Glomerular visceral epithelial cell (primary cell): ENCODE data around the gene NTM.
A peak's percentile ranks its signal among the peaks of the same experiment; 100 is the strongest.

Source experiments
- DNase-seq: peaks from one replicate; pipeline ENCODE4 v3.0.0-alpha.2; 2016; ENCODE audit errors: extremely low spot score

The NTM gene

DNA sequence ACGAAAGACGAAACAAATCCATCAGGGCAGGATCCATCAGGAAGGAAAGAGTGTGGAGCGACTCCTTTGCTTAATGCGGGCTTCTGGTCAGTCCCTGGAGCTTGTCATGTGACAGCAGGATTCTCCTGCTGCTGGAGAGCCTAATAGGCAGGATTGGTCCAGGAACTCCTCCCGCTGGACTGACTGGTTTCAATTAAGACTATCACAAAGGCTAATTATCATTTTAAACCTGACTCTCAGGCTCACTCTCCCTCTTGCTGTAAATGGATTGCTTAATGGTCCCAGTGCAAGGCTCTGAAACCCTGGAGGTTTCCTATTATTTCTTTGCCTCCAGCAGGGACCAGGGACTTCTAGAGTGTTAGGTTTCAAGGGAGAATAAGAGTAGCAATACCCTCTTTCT, 493.8 kb downstream of the NTM start:
- DNase-seq = no peak

GRCh38 chr11:131865860-131866259, 495.4 kb downstream of the NTM start:
- no peak for DNase-seq

DNA sequence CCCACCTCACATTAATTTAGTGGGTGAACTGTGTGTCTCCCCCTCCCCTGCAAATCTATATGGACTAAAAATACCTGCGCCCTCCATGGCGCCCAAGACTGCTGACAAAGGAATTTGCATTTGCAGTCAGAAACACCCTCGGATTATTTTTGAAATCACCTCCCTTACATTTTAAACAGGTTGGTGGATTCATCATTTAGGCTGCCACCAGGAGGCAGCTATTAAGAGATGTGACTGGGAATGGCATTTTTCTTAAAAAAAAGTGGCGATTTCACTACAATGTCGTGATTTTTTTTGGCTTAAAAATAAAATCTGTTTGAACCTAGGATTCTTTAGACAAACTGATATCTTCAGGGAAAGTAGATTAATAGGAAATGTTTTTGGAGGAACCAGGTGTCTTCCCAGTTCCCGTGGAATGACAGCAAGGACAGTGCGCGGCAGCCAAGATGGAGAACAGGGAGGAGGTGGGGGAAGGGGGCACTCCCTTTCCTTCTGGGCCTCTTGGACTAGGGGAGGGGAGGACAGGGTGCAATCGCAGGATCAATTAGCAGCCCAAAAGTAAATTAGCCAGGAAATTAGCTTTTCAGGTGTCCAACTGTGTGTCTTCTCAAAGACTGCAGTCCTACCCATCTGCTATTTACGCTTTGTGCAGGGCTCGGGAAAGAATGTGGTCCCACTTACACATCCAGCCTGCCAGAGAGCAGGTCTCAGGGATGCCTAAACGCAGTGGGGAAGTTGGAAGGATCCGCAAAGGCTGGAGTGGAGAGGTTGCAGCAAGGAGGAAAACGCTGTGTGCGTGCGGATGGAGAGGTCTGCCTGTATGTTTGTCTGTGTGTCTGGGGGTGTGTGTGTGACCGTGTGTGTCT, 496.4 kb downstream of the NTM start:
- DNase-seq = no peak

- DNase-seq = peak; percentile 82
Measured at GRCh38 chr11:131867457-131868257, 497.2 kb downstream of the NTM start.

DNA sequence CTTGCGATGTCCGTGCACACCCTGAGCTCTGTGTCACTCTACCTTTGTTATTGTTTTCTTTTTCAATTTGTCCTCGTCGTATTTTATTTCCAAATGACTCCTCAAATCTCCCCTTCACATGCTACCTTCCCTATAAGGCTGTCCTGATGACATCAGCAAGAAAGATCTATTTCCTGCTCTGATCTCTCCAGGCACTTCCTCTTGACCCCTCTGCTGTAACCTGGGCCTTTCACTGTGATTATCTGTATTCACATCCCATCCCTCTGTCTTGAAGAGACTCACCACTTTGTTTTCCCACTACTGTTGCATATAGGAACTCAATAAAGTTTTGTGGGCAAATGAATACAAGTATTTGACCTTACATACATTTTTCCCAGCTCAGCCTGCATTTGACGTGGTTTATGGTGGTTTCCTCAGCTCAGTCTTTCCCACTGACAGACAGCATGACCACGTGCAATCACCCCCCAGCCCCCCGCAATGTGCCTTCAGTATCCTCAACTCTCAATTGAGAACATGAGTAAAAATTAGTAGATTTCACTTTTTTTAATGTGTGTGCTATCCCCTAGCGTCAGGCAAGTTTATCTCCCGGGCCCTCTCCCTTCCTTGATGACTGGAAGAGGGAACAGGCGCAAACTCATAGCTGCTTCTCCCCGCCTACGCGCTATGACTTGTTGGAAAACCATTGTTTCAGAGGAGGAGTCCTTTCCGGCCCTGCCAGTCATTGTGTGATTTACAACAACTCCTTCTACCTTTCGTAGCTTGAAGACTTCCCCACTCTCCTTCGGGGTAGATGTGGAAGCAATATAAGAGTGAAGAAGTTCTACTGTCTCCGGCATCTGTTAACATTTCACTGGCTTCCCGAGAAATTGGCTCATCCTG, 498.5 kb downstream of the NTM start:
- DNase-seq = no peak

GRCh38 chr11:131870305-131870704, 499.9 kb downstream of the NTM start:
- no peak for DNase-seq

DNA sequence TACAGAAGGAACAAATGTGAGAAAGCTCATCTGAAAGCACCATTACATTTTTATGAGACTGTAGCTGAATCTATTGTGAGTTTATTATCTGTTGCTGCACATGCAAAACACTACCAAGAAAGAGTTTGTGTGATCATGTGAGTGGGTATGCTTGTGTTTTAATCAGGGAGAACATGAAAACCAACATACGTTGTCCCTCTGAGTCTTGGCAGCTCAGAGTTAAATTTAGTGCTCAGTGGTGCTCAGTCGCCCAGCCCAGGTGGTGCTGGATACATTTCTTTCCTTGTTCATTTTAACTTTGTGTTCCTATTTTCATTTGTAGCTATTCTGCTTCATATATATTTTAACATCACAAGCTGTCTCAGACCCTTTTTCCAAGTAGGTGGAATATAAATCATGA, 500.6 kb downstream of the NTM start:
- no peak for DNase-seq

GRCh38 chr11:131874070-131874469, 503.7 kb downstream of the NTM start:
- DNase-seq = no peak

DNA sequence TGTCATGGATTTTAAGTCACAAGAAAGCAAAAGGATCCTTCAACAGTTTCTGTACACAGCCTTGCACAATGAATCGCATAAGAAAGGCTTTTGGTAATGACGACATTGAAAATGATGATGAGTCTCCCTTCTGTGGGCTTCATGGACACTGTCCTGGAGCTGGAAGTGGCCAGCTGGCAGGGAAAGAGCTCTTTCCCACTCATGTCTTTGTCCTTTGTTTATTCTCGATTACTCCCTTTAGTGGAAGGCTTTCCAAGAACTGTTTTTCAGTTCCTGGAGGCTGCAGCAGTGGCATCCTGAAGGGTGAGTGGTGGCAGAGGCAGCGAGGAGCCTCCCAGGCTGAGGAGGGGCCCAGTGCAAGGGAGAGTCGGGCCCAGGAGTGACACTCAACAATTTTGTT, 505.2 kb downstream of the NTM start:
- DNase-seq = no peak

DNA sequence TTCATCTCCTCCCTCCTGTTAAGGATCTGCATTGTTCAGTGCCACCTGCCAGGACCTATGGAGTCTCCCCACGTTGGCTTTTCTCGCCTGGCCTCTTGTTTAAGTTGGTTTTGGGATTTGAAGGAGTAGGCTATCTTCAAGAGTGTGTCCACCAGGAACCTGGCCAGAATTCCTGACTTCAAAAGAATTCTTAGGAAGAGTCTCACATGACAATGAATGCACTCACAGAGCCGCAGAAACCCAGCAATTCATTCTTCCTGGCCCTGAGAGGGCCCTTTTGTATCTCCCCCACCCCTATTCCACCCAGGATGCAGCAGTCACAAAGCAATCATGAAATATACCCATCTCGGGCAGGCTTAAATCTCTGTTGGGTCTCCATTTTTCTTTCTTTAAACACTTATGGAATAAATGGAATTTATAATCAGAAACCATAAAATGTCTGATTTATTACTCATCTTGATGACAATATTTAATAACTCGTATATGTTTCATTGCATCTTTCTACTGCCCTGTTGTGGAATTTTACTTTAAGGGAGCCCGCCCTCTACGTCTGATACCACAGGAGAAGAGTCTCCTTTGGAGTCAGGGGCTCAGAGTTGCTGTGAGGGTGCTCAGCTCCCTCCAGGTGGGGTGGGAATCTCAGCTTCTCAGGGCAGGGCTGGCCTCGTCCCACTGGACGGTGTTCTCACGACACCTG, 507.0 kb downstream of the NTM start:
- DNase-seq = no peak

DNA sequence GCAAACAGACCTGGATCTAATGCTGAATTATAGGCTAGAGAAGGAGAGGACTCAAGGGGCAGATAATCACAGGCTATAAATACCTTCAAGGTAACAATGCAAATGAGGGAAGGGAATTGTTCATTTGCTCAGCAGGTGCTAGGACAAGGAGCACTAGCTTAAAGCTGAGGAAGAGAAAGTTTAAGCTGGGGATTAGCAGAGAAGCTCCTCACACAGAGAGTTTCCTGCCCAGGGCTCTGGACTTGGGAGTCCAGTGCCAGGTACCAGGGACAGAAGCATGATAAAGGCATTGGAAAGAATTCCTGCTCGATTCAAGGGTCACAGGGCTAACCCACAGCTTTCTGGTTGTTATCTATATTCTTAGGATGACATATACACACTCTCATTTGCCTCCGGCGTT, 509.9 kb downstream of the NTM start:
- no peak for DNase-seq

DNA sequence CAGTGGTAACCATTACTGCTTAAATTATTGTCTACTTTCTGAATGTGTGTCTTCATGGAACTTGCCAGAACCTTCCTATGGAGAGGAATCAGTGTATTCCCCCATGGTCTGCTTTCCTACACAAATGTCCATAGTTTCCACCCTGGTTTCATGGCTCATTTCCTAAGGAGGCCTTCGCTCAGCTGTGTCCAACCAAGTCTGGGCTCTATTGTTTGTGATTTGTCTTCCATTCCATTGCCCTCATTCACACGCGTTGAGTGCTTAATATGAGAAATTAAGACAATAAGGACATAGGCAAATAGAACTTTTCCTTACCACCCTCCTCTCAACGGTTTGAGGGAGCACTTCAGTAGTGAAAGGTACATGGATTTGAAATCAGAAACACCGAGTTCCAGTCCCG, 510.6 kb downstream of the NTM start:
- no peak for DNase-seq

DNA sequence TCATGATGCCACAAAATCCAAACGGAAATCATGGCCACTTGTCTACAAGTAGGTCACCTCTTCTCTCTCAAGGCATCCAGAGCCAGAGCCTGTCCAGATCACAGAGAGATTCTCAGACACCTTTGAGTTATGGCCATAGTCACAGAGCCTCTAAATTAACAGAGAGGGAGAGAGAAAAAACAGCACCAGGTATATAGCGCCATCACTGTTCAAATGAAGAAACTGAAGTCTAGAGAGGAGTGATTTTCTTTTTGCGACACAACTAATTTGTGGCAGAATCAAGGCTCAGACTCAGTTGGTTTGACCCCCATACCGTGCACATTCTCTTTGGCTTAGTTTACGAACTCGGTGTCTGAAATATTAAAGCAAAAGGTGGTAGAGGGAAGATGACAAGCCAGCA, 512.9 kb downstream of the NTM start:
- no peak for DNase-seq

GRCh38 chr11:131884461-131885073, 514.2 kb downstream of the NTM start:
- DNase-seq = peak; percentile 61

DNA sequence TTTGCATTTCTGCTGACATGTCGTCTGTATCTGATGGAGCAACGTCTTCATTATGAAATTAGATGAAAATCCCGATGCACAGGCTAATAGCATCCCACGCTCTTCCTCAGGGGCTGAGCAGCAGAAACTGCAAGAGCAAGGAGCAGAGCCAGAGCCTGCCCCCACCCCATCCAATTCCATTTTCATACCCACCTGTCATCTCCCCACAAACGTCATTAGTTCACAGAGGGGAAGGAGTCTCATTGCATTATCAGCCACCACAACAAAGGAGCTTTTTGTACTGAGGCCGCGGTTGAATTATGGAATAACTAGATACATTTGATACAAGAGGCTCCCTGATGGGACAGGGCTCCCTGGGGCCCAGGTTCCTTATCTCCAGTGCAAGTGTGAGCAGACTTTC, 515.0 kb downstream of the NTM start:
- no peak for DNase-seq

DNA sequence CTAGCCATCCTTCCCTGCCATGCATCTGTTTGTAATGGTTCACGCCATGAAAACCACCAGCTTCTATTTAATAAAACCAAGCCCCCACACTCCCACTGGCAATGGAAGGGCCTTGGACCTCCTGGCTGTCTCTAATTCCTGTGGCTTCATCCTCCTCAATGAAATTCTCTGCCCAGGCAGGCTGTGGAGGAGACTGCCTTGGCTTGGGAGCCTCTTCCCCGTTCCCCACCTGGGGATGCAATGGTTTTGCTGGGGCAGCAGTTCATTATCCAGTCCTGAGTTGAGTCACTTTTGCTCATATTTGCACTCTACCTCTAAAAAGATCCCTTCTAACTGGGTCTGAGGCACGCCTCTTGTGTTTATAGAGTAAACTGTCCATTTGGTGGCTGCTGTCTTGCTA, 515.8 kb downstream of the NTM start:
- DNase-seq = peak; percentile 84

- DNase-seq = peak; percentile 91
Measured at GRCh38 chr11:131888230-131888855, 517.9 kb downstream of the NTM start.

DNA sequence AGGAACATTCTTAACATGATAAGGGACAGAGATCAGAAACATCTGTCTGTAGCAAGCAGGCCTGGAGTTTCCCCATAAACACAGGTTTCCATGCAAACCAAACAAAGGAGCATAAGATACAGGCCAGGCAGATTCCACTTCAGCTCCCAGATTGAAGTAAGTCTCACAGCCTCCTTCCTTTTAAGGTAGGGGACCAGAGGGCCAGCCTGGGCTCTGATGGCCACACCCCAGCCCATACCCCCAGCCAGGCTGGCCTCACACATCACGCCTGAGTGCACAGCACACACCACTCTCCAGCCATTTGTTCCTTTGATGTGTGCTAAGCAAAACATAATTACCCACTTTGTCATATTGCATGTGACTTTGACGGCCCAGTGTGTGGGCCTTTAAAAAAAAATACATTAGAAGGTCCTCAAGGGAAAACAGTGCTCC, 518.7 kb downstream of the NTM start:
- peak; percentile 94 for DNase-seq

DNA sequence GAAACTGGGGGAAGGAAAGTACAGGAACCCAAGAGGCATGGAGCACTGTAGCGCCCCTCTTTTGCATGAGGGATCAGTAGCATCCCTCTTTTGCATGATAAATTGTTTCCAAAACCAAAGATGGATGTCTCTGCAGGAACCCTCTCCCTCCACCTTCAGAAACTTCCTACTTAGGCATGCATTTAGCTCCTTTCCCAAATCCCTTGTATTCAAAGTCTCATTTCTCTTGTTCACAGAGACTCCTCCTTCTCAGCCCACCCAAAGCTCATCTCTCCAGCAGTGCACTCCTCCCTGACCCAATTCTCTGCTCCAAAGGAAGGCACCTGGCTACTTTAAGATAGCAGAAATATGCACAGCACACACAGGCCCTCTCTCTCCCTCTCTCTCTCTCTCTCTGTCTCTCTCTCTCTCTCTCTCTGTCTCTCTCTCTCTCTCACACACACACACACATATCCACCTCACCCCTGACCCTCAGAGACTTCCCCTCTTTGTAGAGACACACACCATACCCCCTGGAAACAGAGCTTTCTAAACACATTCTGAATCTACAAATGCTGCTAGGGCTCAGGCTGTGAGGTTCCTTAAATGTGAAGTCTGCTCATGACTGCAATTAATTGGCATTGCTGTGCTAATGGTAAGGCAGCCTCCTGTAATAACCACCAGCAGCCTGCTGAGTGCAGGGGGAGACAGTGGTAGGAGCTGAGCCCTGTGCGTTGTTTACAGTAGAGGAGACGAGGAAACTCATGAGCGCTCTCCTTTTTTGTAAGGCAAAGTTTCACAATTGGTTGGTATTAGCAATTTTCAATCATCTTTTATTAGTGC, 519.6 kb downstream of the NTM start:
- no peak for DNase-seq
